Lower leg skin (tissue), 4 donors: ENCODE results near the gene PRICKLE2. TPM values are rescaled to one million over a fixed set of nuclear protein-coding genes. Genes with fewer than 3 reads are reported as not detected.

Experiments
- DNase-seq, 2 donors: peaks; one replicate each; pipeline ENCODE4 v3.0.0-alpha.2; 2019; ENCODE audit warnings: low spot score in 2 of 2
- H3K4me3 ChIP-seq: fragments of 200-600 bp; sonication (generic); 2 replicates; pipeline ENCODE4 v1.5.1; 2017; ENCODE audit warnings: mild to moderate bottlenecking, low read depth; ENCODE audit not compliant: poor library complexity, severe bottlenecking
- POLR2A ChIP-seq, 2 donors: fragments of 450-650 bp; IDR thresholded peaks; one replicate each; pipeline ENCODE4 v1.6.1; 2016 to 2017; ENCODE audit warnings: antibody characterized with exemption in 2 of 2, mild to moderate bottlenecking in 1 of 2, moderate library complexity in 1 of 2
- WGBS, 2 donors: methylation state at CpG; one replicate each; pipeline ENCODE4 v1.1.5; 2018; 5-methylcytosine and 5-hydroxymethylcytosine counted together
- intact Hi-C: fragments of 100-400 bp; cut with DNase I; formaldehyde crosslinking; loops from one replicate; pipeline ENCODE4 v1.15.0; 2023; ENCODE audit warnings: low total_unique reads
- total RNA-seq, 4 donors: library from RNA; depleted of rRNA; stranded (reverse); fragments of >200 nt; gene quantifications; one replicate each; pipeline ENCODE4 v1.1.0, GENCODE V29; 2016
- TF ChIP-seq, protein P1 (sequence below), 3 donors: fragments of 450-650 bp; IDR thresholded peaks; one replicate each; pipeline ENCODE4 v1.5.1; 2016; ENCODE audit warnings: antibody characterized with exemption in 3 of 3, mild to moderate bottlenecking in 3 of 3, moderate library complexity in 2 of 3

The PRICKLE2 gene
- total RNA-seq, 4 donors from 2014 or later: 10.2 to 18.7 (median 11.7) TPM

DNA sequence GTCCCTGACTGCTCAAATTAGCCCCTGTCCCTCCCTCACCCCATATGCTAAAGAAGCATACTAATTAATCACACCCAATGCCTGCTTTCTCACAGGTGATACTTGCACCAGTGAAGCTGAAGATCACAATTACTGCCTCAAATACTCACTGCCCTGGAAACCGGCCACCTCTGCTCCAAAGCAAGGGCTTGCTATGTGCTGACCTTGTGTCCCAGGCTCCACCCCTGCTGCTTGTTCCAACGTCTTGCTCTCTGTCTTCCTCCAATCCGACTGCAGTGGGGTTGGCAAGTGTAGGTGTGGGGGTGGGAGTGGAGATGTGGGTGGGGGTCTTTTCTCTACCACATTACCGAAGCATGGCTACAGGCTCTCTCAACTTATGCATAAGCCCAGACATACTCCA, 146.3 kb downstream of the PRICKLE2 start:
- TF ChIP-seq, protein P1, sequence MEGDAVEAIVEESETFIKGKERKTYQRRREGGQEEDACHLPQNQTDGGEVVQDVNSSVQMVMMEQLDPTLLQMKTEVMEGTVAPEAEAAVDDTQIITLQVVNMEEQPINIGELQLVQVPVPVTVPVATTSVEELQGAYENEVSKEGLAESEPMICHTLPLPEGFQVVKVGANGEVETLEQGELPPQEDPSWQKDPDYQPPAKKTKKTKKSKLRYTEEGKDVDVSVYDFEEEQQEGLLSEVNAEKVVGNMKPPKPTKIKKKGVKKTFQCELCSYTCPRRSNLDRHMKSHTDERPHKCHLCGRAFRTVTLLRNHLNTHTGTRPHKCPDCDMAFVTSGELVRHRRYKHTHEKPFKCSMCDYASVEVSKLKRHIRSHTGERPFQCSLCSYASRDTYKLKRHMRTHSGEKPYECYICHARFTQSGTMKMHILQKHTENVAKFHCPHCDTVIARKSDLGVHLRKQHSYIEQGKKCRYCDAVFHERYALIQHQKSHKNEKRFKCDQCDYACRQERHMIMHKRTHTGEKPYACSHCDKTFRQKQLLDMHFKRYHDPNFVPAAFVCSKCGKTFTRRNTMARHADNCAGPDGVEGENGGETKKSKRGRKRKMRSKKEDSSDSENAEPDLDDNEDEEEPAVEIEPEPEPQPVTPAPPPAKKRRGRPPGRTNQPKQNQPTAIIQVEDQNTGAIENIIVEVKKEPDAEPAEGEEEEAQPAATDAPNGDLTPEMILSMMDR (IDR thresholded peaks at IDR 0.05): no peak
- no peak for TF ChIP-seq POLR2A (IDR thresholded peaks at IDR 0.05)
- 77 to 80% methylated on average over 4 of the region's 4 CpGs for WGBS, 2 donors
- no peak overlapping the region for H3K4me3 ChIP-seq
- intact Hi-C loops: no loop called here
- no peak for DNase-seq

DNA sequence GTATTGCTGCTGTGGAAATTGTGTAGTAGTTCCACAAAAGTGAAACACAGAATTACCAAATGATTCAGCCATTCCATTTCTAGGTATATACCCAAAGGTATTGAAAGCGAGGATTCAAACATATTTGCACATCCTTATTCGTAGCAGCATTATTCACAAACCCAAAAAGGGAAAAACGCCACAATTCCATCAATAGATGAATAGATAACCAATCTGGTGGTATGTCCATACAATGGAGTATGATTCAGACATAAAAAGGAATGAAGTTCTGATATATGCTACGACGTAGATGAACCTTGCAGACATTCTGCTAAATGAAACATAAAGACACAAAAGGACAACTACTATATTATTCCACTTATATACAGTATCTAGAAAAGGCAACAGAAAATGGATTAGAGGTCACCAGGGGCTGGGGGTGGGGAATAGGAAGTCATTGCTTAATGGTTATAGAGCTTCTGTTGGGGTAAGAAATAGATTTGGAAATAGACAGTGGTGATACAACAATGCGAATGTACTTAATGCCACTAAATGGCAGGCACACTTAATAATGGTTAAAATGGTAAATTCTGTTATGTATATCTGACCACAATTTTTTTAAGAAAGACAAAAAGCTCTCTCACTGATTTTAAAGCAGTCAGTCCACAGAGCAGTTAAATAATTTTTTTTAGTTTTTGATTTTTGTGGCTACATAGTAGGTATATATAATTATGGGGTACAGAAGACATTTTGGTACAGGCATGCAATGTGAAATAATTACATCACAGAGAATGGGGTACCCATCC, 150.2 kb downstream of the PRICKLE2 start:
- intact Hi-C loops: no loop called here
- H3K4me3 ChIP-seq: no peak overlapping the region
- no peak for DNase-seq
- WGBS, 2 donors: 94 to 96% methylated on average over 6 of the region's 6 CpGs
- TF ChIP-seq, protein P1 (IDR thresholded peaks at IDR 0.05): no peak
- no peak for TF ChIP-seq POLR2A (IDR thresholded peaks at IDR 0.05)

DNA sequence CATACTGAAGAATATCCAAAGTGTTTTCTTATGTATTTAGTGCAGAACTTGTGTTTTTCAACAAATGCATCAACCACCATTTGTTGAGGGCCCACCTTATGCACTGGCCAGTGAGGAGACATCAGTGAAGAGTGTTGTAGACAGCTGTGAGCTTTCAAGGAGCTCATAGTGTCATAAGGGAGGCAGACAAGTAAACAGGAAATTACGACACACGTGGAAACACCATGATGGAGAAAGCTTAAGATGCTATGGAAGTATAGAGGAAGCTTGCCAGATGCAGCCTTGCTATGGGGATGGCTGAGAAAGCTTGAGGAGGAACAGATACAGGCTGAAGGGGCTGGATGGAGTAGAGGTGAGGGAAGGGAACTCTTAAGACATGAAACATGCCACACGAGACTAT, 151.2 kb downstream of the PRICKLE2 start:
- WGBS, 2 donors: 51 to 87% methylated on average over 3 of the region's 3 CpGs
- intact Hi-C loops: no loop called here
- H3K4me3 ChIP-seq: no peak overlapping the region
- TF ChIP-seq, protein P1 (IDR thresholded peaks at IDR 0.05): no peak
- no peak for TF ChIP-seq POLR2A (IDR thresholded peaks at IDR 0.05)
- no peak for DNase-seq

DNA sequence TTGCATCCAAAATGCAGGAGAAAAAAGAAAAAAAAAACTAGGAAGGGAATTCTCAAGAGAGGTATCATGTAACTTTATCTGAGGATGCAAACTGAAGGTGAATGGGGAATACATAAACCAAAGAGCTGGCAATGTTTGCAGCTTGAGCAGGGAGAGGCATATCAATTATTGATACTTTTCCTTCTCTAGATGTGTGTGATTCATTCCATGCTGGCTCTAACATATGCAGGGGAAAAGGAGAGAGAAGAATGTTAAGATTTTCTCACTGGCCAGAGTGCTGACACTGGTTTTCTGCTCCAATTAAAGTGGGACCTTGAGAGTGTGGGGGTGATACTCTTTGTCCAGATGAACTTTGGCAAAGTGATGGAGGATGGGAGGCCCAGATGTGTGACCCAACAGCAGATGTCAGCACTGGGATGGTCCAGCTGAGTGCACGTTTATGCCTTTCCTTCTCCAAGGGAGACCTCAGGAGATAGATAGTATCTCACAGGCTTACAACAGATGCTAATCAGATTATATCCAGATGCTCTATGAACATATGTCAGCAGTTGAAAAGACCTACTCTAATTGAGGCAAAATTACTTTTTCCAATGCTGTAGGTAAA, 152.0 kb downstream of the PRICKLE2 start:
- DNase-seq: no peak
- 17 to 26% methylated on average over 1 of the region's 1 CpG for WGBS, 2 donors
- no peak overlapping the region for H3K4me3 ChIP-seq
- TF ChIP-seq, protein P1 (IDR thresholded peaks at IDR 0.05): no peak
- no peak for TF ChIP-seq POLR2A (IDR thresholded peaks at IDR 0.05)
- intact Hi-C loops: no loop called here

DNA sequence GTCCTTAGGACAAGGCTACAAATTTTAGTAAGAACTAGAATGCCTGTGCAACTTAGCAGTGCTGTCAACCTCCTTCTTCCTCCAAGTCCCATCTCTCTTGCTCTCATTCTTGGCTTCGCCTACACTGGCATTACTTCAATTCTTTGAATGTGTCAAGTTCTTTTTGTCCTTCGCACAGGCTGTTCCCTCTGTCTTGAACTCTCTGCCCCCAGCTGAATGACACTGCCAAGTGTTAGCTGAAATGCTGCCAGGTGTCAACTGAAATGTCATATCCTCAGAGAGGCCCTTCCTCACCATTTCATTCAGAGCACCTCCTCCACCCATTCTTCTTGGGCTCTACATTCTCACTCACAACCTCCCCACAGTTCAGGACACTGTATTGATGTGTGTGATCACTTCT, 153.1 kb downstream of the PRICKLE2 start:
- no peak for DNase-seq
- TF ChIP-seq POLR2A (IDR thresholded peaks at IDR 0.05): no peak
- TF ChIP-seq, protein P1 (IDR thresholded peaks at IDR 0.05): no peak
- 58 to 94% methylated on average over 2 of the region's 2 CpGs for WGBS, 2 donors
- H3K4me3 ChIP-seq: no peak overlapping the region
- intact Hi-C loops: no loop called here
